ENCODE results near the gene NDUFA13. TPM values are rescaled to one million over a fixed set of nuclear protein-coding genes. Genes with fewer than 3 reads are reported as not detected.

NDUFA13 gene
- total and polyA plus RNA-seq, 8 donors = 24.5 to 367 (median 143) TPM

- intact Hi-C loops (cut with DNase I; ENCODE audit: low total_unique reads) = no loop called here
These were observed 27.1 kb downstream of the NDUFA13 start for GRCh38 chr19:19543101-19543500.

GRCh38 chr19:19543640-19544039 is 27.6 kb downstream of the NDUFA13 start:
- Histone ChIP-seq H3K9me3 (peaks cover 0 to 9% (median 0%) of the 10 kb centered on the region in 4 donors), H3K36me3 (no peaks in the 10 kb centered on the region), H3K4me1 (peaks cover 16 to 37% (median 30%) of the 10 kb centered on the region in 4 donors), H3K4me3 (no peak overlapping the region), H3K27me3 (peaks cover 16 to 100% (median 45%) of the 10 kb centered on the region in 3 donors), H3K27ac (no peak overlapping the region)
- TF ChIP-seq CTCF (IDR thresholded peaks at IDR 0.05) = no peak
- no peak for TF ChIP-seq POLR2AphosphoS5 (IDR thresholded peaks at IDR 0.05)
- TF ChIP-seq POLR2A (IDR thresholded peaks at IDR 0.05) = no peak
- no peak for TF ChIP-seq EP300 (IDR thresholded peaks at IDR 0.05)
- 89 to 93% (median 90%) methylated on average over 17 to 19 of the region's 19 CpGs; no CpG with 5 or more reads in 1 of the 5 donors for WGBS, 5 donors
- DNase-seq = no peak
- intact Hi-C loops (cut with DNase I; ENCODE audit: low total_unique reads) = no loop called here

More at GRCh38 chr19:19543101-19543500, 27.1 kb downstream of the NDUFA13 start:
- WGBS, 5 donors = 77 to 96% (median 93%) methylated on average over 3 to 13 of the region's 13 CpGs
- H3K36me3 ChIP-seq = no peaks in the 10 kb centered on the region
- no peak for TF ChIP-seq POLR2A (IDR thresholded peaks at IDR 0.05)
- TF ChIP-seq CTCF (IDR thresholded peaks at IDR 0.05) = no peak
- TF ChIP-seq EP300 (IDR thresholded peaks at IDR 0.05) = no peak
- TF ChIP-seq POLR2AphosphoS5 (IDR thresholded peaks at IDR 0.05) = no peak
- no peak overlapping the region for H3K4me3 ChIP-seq
- no peak for DNase-seq
- H3K27ac ChIP-seq = no peak overlapping the region
- H3K27me3 ChIP-seq = peaks cover 16 to 100% (median 46%) of the 10 kb centered on the region in 3 donors
- H3K9me3 ChIP-seq = peaks cover 0 to 9% (median 0%) of the 10 kb centered on the region in 4 donors
- peaks cover 22 to 42% (median 35%) of the 10 kb centered on the region in 4 donors for H3K4me1 ChIP-seq

GRCh38 chr19:19544257-19544953 is 28.4 kb downstream of the NDUFA13 start:
- TF ChIP-seq POLR2AphosphoS5 (IDR thresholded peaks at IDR 0.05) (no peak), POLR2A (IDR thresholded peaks at IDR 0.05) (no peak), CTCF (IDR thresholded peaks at IDR 0.05) (no peak), EP300 (IDR thresholded peaks at IDR 0.05) (no peak)
- intact Hi-C loops (cut with DNase I; ENCODE audit: low total_unique reads) = no loop called here
- H3K9me3 ChIP-seq = peaks cover 0 to 9% (median 0%) of the 10 kb centered on the region in 4 donors
- no peak for DNase-seq
- WGBS, 5 donors = 88 to 95% (median 93%) methylated on average over 40 to 75 of the region's 75 CpGs
- no peak overlapping the region for H3K4me3 ChIP-seq
- H3K4me1 ChIP-seq = peaks cover 14 to 32% (median 26%) of the 10 kb centered on the region in 4 donors
- no peaks in the 10 kb centered on the region for H3K36me3 ChIP-seq
- peaks cover 16 to 100% (median 37%) of the 10 kb centered on the region in 3 donors for H3K27me3 ChIP-seq
- no peak overlapping the region for H3K27ac ChIP-seq

GRCh38 chr19:19544954-19545591 is 29.0 kb downstream of the NDUFA13 start:
- Histone ChIP-seq H3K36me3 (no peaks in the 10 kb centered on the region), H3K9me3 (peaks cover 0 to 7% (median 0%) of the 10 kb centered on the region in 4 donors), H3K27me3 (peaks cover 13 to 100% (median 31%) of the 10 kb centered on the region in 3 donors), H3K4me3 (no peak overlapping the region), H3K27ac (no peak overlapping the region), H3K4me1 (peaks cover 13 to 29% (median 21%) of the 10 kb centered on the region in 4 donors)
- intact Hi-C loops (cut with DNase I; ENCODE audit: low total_unique reads) = no loop called here
- no peak for TF ChIP-seq CTCF (IDR thresholded peaks at IDR 0.05)
- no peak for TF ChIP-seq POLR2A (IDR thresholded peaks at IDR 0.05)
- no peak for TF ChIP-seq EP300 (IDR thresholded peaks at IDR 0.05)
- no peak for TF ChIP-seq POLR2AphosphoS5 (IDR thresholded peaks at IDR 0.05)
- 89 to 94% (median 91%) methylated on average over 9 to 53 of the region's 53 CpGs for WGBS, 5 donors
- no peak for DNase-seq
